OCI-LY7 (cell line): ENCODE measurements around the gene NPB.

Source experiments
- CTCF ChIP-seq: fragments of 200-600 bp; sonication (generic); conservative IDR thresholded peaks from 2 replicates; pipeline ENCODE4 v1.5.1; 2014; ENCODE audit warnings: mild to moderate bottlenecking, antibody characterized with exemption, low read length, moderate library complexity, mixed read lengths
- EZH2phosphoT487 ChIP-seq: fragments of 200-600 bp; sonication (generic); IDR thresholded peaks from 2 replicates; pipeline ENCODE4 v1.6.1; 2018; ENCODE audit warnings: low read depth, borderline replicate concordance, mild to moderate bottlenecking, mixed run types, antibody characterized with exemption, low read length, moderate library complexity, mixed read lengths

GRCh38 chr17:81908793-81909192, 6.8 kb downstream of the NPB start:
- TF ChIP-seq EZH2phosphoT487 (no peak), CTCF (no peak)
